ENCODE data around the gene ZNF514. TPM values are rescaled to one million over a fixed set of nuclear protein-coding genes. Genes with fewer than 3 reads are reported as not detected.

ZNF514 gene
- total RNA-seq, 2 donors from 2014 or later: 11.0 to 12.1 TPM

DNA sequence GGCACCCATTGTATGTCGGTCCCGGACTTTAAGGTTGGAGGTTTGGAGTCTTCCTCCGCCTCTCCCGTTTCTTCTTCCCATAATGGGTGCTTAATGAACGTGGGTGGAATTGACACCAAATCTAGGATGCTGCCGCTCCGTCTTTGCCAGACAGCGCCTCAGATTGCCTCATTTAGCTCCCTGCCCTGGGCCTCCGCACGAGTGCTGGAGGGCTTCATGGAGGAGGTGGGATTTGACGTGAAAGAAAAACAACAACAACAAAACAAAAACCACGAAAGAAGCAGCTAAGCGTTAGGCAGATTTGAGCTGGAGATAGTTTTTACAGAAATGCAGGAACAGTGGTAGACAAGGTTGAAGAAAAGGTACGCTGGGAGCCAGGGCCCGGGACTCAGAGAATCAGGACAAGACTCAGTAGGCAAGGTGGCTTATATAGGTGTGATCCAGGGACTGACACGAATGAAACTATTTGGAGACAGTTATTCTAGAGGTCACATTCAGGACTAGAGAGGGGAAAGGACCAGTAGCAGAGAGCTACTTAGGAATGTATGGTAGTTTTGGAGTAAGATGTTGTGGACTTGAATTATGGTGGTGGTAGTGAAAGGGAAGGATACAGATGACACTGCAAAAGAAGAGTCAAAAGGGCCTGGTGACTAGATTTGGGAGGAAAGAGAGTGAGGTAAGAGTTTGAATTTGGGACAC, 6.6 kb upstream of the ZNF514 start:
- peak in 1 of 2 donors; percentile 22 for ATAC-seq
- Mint-ChIP-seq H3K27ac (peak overlapping the region; percentile 96 to 99), H3K36me3 (peaks cover 6% of the 10 kb centered on the region), H3K4me3 (peak overlapping the region; percentile 98), H3K27me3 (no peaks in the 10 kb centered on the region), H3K9me3 (no peaks in the 10 kb centered on the region), H3K4me1 (ENCODE audit: low read depth in 2 of 2) (peaks cover 24 to 28% of the 10 kb centered on the region in 2 donors)
- DNase-seq (ENCODE audit: low spot score): no peak

GRCh38 chr2:95165371-95166064, 5.9 kb upstream of the ZNF514 start, which contains the start of gene ZNF2:
Gene ZNF2, plus strand, starts transcription at chr2:95165809. Its CDS starts 10,418 bp downstream, at chr2:95176227.
- H3K4me1 Mint-ChIP-seq (ENCODE audit: low read depth in 2 of 2): peaks cover 24 to 28% of the 10 kb centered on the region in 2 donors
- no peaks in the 10 kb centered on the region for H3K27me3 Mint-ChIP-seq
- H3K4me3 Mint-ChIP-seq: peak within 1 kb of the TSS; percentile 98
- DNase-seq (ENCODE audit: low spot score): peak; percentile 97
- H3K9me3 Mint-ChIP-seq: no peaks in the 10 kb centered on the region
- H3K27ac Mint-ChIP-seq: peak within 1 kb of the TSS; percentile 96 to 99
- ATAC-seq: peak; percentile 96 to 97
- peaks cover 6% of the 10 kb centered on the region for H3K36me3 Mint-ChIP-seq

DNA sequence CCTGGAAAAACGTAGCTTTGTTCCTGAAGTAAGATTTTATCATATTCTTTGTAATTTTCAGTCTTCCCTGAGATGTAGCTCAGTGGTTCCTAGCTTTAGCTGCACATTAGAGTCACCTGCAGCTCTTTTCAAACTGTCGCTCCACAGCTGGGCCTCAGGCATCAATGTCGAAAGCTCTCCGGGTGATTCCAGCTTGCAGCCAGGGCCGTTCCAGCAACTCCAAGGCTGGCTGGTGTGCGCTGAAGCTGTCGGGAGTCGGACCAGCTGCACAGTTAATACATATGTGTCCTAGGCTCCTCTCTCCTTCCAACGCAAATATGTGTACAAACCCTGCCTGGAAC, 5.4 kb upstream of the ZNF514 start:
- H3K27ac Mint-ChIP-seq: peak overlapping the region; percentile 96 to 99
- H3K27me3 Mint-ChIP-seq: no peaks in the 10 kb centered on the region
- no peaks in the 10 kb centered on the region for H3K9me3 Mint-ChIP-seq
- ATAC-seq (peak in 1 of 2 donors; percentile 1), DNase-seq (ENCODE audit: low spot score) (no peak)
- H3K4me3 Mint-ChIP-seq: peak overlapping the region; percentile 98
- H3K36me3 Mint-ChIP-seq: peaks cover 6% of the 10 kb centered on the region
- H3K4me1 Mint-ChIP-seq (ENCODE audit: low read depth in 2 of 2): peaks cover 24 to 28% of the 10 kb centered on the region in 2 donors

GRCh38 chr2:95158891-95159619, 593 bp downstream of the ZNF514 start:
- H3K4me3 Mint-ChIP-seq: peak overlapping the region; percentile 67
- no peaks in the 10 kb centered on the region for H3K9me3 Mint-ChIP-seq
- H3K27ac Mint-ChIP-seq: no peak overlapping the region
- H3K27me3 Mint-ChIP-seq: no peaks in the 10 kb centered on the region
- peaks cover 0 to 9% of the 10 kb centered on the region in 2 donors for H3K4me1 Mint-ChIP-seq (ENCODE audit: low read depth in 2 of 2)
- DNase-seq (ENCODE audit: low spot score) (no peak), ATAC-seq (peak; percentile 73 to 82)
- peaks cover 15% of the 10 kb centered on the region for H3K36me3 Mint-ChIP-seq

DNA sequence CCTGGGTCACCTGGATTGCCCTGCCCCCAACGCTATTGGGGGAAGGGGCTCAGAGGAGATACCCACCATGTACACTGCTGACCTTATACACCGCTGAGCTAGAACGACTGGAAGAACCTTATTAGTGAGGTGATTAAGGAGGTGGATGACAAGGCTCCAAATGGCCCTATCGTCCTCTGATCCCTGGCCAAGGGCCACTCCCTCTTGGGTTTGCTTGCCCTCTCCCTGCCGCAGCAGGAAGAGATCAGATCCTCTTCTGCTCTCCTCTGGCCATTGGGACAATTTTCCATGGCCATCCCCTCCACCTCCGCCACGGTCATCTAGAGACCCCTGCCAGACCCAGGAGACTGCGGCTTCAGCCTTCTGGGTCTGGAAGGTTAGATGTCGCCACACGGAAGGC, 1.2 kb downstream of the ZNF514 start:
- Mint-ChIP-seq H3K36me3 (peaks cover 16% of the 10 kb centered on the region), H3K4me3 (peak overlapping the region; percentile 57), H3K4me1 (ENCODE audit: low read depth in 2 of 2) (peaks cover 0 to 8% of the 10 kb centered on the region in 2 donors), H3K27ac (no peak overlapping the region), H3K27me3 (no peaks in the 10 kb centered on the region), H3K9me3 (no peaks in the 10 kb centered on the region)
- ATAC-seq (no peak), DNase-seq (ENCODE audit: low spot score) (no peak)

GRCh38 chr2:95149397-95149984, 10.2 kb downstream of the ZNF514 start:
- Mint-ChIP-seq H3K27me3 (no peaks in the 10 kb centered on the region), H3K4me3 (no peak overlapping the region), H3K27ac (no peak overlapping the region), H3K9me3 (peaks cover 46% of the 10 kb centered on the region), H3K36me3 (peaks cover 70% of the 10 kb centered on the region), H3K4me1 (ENCODE audit: low read depth in 2 of 2) (no peaks in the 10 kb centered on the region)
- no peak for ATAC-seq
- no peak for DNase-seq (ENCODE audit: low spot score)

DNA sequence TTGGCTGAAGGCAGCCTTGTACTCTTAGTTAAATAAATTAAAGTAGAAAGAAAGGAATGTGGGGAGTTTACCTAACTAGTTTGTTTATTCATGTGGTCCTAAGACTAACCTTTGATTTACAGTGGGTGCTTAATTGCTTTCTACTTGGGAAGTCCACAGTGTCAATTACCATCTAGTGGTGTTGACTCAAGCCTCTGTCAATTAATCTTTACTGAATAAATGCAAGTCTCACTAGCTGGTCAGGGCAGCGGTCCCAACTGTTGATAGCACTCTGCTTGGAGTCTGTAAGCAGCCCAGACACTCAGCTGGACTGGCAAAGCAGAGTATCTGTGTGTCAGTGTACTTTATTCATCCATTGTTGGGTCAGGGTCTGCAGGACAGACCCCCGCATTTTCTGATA, 15.8 kb downstream of the ZNF514 start:
- Mint-ChIP-seq H3K4me1 (ENCODE audit: low read depth in 2 of 2) (no peaks in the 10 kb centered on the region), H3K36me3 (peaks cover 49% of the 10 kb centered on the region), H3K9me3 (peaks cover 26% of the 10 kb centered on the region), H3K27me3 (no peaks in the 10 kb centered on the region), H3K4me3 (no peak overlapping the region), H3K27ac (no peak overlapping the region)
- ATAC-seq (no peak), DNase-seq (ENCODE audit: low spot score) (no peak)

GRCh38 chr2:95138702-95139101, 20.9 kb downstream of the ZNF514 start:
- no peaks in the 10 kb centered on the region for H3K27me3 Mint-ChIP-seq
- peaks cover 26% of the 10 kb centered on the region for H3K36me3 Mint-ChIP-seq
- peaks cover 14% of the 10 kb centered on the region for H3K9me3 Mint-ChIP-seq

GRCh38 chr2:95122197-95122551, 37.5 kb downstream of the ZNF514 start:
- H3K27ac Mint-ChIP-seq: peak overlapping the region; percentile 84 to 92
- H3K4me3 Mint-ChIP-seq: peak overlapping the region; percentile 96
- no peak for DNase-seq (ENCODE audit: low spot score)
- H3K27me3 Mint-ChIP-seq: no peaks in the 10 kb centered on the region
- no peaks in the 10 kb centered on the region for H3K9me3 Mint-ChIP-seq
- no peak for ATAC-seq
- peaks cover 42% of the 10 kb centered on the region in 2 donors for H3K4me1 Mint-ChIP-seq (ENCODE audit: low read depth in 2 of 2)
- peaks cover 21% of the 10 kb centered on the region for H3K36me3 Mint-ChIP-seq

More at GRCh38 chr2:95138702-95139101, 20.9 kb downstream of the ZNF514 start:
- Mint-ChIP-seq H3K4me3 (no peak overlapping the region), H3K27ac (no peak overlapping the region), H3K4me1 (ENCODE audit: low read depth in 2 of 2) (no peaks in the 10 kb centered on the region)
- ATAC-seq (no peak), DNase-seq (ENCODE audit: low spot score) (no peak)

GRCh38 chr2:95121407-95122196, 38.0 kb downstream of the ZNF514 start, which contains the start of gene MRPS5:
Gene MRPS5, minus strand, starts transcription at chr2:95121808. Its CDS starts 17 bp downstream, at chr2:95121791.
- no peaks in the 10 kb centered on the region for H3K9me3 Mint-ChIP-seq
- H3K27me3 Mint-ChIP-seq: no peaks in the 10 kb centered on the region
- peak within 1 kb of the TSS; percentile 84 to 92 for H3K27ac Mint-ChIP-seq
- peaks cover 24% of the 10 kb centered on the region for H3K36me3 Mint-ChIP-seq
- DNase-seq (ENCODE audit: low spot score) (peak; percentile 90), ATAC-seq (peak; percentile 98 to 99)
- peak within 1 kb of the TSS; percentile 96 for H3K4me3 Mint-ChIP-seq
- peaks cover 42 to 44% of the 10 kb centered on the region in 2 donors for H3K4me1 Mint-ChIP-seq (ENCODE audit: low read depth in 2 of 2)

DNA sequence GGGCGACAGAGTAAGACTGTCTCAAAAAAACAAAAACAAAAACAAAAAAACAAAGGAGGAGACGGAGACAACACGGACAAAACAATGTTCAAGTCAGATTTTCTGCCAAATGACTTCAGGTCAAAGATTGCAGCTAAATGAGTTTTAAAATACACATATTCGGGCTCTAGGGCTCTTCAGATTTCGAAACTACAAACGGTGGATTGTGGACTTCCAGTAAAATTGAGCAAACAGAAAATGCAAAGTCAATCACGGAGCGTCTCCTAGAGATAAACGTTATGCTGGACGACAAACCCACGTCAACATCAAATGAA, 38.6 kb downstream of the ZNF514 start:
- H3K9me3 Mint-ChIP-seq: no peaks in the 10 kb centered on the region
- H3K27ac Mint-ChIP-seq: peak overlapping the region; percentile 84 to 92
- no peak for ATAC-seq
- peaks cover 24% of the 10 kb centered on the region for H3K36me3 Mint-ChIP-seq
- H3K4me3 Mint-ChIP-seq: peak overlapping the region; percentile 96
- H3K27me3 Mint-ChIP-seq: no peaks in the 10 kb centered on the region
- H3K4me1 Mint-ChIP-seq (ENCODE audit: low read depth in 2 of 2): peaks cover 42 to 44% of the 10 kb centered on the region in 2 donors
- DNase-seq (ENCODE audit: low spot score): no peak

DNA sequence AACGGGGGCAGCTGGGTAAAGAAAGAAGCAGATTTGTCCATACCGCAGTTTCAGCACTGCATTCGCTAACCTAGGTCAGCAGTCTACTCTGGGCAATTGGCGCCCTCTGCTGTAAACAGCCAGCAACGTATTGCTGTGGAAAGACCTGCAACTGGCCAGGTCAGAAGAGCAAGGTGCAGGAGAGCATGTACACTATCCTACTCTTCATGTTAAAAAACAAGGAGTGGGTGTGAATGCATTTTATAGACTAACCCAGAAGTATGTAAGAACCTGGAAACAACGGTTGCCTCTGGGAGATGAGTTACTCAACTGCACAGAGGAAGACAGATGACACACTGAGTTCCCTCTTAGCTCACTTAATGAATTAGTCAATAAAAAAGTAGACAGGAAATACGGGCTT, 44.2 kb downstream of the ZNF514 start:
- ATAC-seq: peak; percentile 91
- Mint-ChIP-seq H3K27ac (no peak overlapping the region), H3K4me3 (peak overlapping the region; percentile 8), H3K36me3 (peaks cover 20% of the 10 kb centered on the region), H3K9me3 (no peaks in the 10 kb centered on the region), H3K27me3 (no peaks in the 10 kb centered on the region), H3K4me1 (ENCODE audit: low read depth in 2 of 2) (peaks cover 30 to 32% of the 10 kb centered on the region in 2 donors)
- DNase-seq (ENCODE audit: low spot score): peak; percentile 73

- Mint-ChIP-seq H3K9me3 (no peaks in the 10 kb centered on the region), H3K4me3 (no peak overlapping the region), H3K27me3 (no peaks in the 10 kb centered on the region), H3K36me3 (peaks cover 20% of the 10 kb centered on the region), H3K27ac (no peak overlapping the region), H3K4me1 (ENCODE audit: low read depth in 2 of 2) (peaks cover 14 to 15% of the 10 kb centered on the region in 2 donors)
- no peak for ATAC-seq
- no peak for DNase-seq (ENCODE audit: low spot score)
Measured at GRCh38 chr2:95113464-95113863, 46.2 kb downstream of the ZNF514 start.
